HG03354 (cell line): ENCODE measurements around the gene RNF138.
"Not testable (repeated sequence)": the region's sequence is repeated elsewhere in the genome, so short reads cannot be mapped to it uniquely, and the experiment has no call there.

ENCODE experiments used
- ATAC-seq: cut with Tn5 transposase; IDR thresholded peaks from one replicate; pipeline ENCODE4 v1.9.1; 2021; ENCODE audit warnings: mild to moderate bottlenecking; ENCODE audit not compliant: unreplicated experiment, poor library complexity, severe bottlenecking

Gene RNF138

GRCh38 chr18:32095192-32095899, 3.7 kb downstream of the RNF138 start:
- no peak for ATAC-seq

DNA sequence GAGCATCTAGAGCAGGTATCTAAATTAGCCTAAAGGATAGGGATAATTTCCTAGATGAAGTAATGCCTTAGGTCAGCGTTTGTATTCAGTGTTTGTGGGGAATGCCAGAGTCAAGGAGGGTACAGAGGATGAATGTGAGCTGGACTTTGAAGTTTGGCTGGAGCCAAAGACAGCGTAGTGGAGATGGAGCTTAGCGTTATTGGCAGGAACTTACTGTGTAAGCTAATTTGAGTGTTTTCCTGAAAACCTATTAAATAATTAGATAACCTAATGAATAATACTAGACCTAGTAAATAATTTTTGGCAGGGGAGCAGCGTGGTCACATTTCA, 4.2 kb downstream of the RNF138 start:
- no peak for ATAC-seq

DNA sequence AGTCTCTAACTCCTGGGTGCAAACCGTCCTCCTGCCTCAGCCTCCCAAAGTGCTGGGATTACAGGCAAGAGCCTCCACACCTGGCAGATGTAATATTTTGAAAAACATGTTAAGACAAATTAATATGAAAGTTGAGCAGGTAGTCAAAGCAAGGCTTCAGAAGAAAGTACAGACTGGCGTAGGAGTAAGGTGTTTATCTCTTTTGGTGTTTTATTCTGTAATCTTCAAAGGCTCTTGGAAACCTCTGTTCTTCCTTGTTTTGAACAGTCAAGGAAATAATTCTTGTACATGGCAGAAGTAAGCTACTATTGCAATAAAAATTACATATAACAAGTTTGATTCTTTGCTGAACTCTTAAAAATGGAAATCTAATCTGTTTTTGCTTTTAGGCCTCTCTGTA, 5.3 kb downstream of the RNF138 start:
- no peak for ATAC-seq

GRCh38 chr18:32104516-32104915, 12.8 kb downstream of the RNF138 start:
- no peak for ATAC-seq

DNA sequence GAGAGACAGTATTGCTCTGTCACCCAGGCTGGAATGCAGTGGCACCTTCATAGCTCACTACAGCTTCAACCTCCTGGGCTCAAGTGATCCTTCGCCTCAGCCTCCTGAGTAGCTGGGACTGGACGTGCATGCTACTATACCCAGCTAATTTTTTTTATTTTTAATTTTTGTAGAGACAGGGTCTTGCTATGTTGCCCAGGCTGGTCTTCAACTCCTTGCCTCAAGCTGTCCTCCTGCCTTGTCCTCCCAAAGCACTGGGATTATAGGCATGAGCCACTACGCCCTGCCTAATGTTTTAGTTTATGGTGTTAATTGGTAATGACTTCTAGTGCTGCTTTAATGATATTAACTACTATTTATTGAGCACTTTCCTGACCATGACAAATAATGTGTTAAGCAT, 18.3 kb downstream of the RNF138 start:
- ATAC-seq = no peak

DNA sequence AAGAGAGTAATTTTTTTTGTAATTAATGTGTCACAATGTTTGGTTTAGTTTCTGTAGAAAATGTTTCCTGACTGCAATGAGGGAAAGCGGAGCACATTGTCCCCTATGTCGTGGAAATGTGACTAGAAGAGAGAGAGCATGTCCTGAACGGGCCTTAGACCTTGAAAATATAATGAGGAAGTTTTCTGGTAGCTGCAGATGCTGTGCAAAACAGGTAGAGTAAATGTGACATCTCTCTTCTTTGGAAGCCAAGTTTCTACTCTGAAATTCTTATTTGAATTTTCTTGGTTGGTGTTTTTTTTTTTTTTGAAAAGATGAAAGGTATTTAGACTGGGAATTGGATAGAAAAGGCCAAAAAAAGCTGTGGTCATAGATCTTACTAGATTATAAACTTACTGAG, 20.0 kb downstream of the RNF138 start:
- no peak for ATAC-seq

- no peak for ATAC-seq
These were observed 21.2 kb downstream of the RNF138 start for GRCh38 chr18:32112826-32113225.

DNA sequence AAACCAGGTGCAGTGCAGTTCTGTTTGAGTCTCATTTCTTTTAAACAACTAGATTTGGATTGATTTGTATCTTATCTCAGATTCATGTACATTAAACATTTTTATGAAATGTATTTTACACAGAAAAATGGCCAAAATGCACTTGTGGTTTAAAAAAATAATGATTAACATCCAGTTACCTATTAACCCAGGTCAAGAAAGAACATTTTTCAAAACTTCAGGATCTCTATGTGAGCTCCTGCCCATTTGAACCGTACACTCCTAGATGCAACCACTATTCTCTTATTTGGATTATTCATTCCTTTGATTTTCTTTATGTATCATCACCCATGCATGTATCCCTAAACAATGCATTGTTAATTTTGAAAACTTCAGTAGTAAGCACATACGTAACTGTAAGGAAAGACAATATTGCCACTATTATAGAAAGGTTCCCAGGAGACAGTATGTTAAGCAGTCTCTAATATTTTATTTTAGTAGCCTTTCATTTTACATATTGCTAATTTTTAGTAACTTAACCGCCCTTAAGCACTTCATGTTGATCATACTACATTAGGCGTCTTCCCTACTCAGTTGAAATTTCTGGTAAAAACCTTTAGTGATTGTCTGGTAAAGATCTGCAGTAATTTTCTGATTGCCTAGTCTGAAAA, 22.7 kb downstream of the RNF138 start:
- ATAC-seq = peak; percentile 49

- no peak for ATAC-seq
These were observed 30.4 kb downstream of the RNF138 start for GRCh38 chr18:32122039-32122438.

DNA sequence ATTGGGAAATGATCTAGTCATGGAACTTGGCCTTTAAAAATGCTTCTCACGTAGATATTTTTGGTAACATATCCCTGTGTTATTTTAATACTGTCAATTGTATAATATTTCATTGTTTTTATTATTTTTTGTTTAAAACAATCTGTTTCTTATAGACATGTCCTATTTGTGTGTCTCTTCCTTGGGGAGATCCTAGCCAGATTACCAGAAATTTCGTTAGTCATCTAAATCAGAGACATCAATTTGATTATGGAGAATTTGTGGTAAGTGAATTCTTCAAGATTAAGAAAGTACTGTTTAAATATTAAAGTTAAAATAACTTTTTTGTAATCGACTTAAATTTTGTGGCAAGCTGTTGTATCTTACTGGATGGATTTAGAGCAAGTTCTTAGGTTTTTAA, 34.9 kb downstream of the RNF138 start:
- no peak for ATAC-seq

- ATAC-seq = no peak
These were observed 44.0 kb downstream of the RNF138 start for GRCh38 chr18:32135625-32136024.

GRCh38 chr18:32138332-32138982, 46.8 kb downstream of the RNF138 start:
- no peak for ATAC-seq

GRCh38 chr18:32139835-32140283, 48.2 kb downstream of the RNF138 start:
- no peak for ATAC-seq

DNA sequence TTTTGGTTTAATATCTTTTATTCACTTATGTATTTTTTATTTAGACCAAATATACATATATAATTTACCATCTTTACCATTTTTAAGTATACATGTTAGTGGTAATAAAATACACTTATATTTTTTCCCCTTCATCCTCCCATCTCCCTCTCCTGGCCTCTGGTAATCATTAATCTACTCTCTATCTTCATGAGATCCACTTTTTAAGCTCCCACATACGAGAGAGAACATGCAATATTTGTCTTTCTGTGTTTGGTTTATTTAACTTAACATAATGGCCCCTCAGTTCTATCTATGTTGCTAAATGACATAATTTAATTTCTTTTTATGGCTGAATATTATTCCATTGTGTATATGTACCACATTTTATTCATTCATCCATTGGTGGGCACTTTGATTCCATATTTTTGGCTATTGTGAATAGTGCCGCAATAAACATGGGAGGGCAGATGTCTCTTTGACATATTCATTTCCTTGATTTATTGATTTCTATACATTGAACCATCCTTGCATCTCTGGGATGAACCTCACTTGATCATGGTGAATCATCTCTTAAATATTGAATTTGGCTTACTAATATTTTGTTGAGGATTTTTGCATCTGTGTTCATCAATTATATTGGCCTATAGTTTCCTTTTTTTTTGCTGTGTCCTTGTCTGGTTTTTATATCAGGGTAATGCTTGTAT, 56.7 kb downstream of the RNF138 start:
- no peak for ATAC-seq

DNA sequence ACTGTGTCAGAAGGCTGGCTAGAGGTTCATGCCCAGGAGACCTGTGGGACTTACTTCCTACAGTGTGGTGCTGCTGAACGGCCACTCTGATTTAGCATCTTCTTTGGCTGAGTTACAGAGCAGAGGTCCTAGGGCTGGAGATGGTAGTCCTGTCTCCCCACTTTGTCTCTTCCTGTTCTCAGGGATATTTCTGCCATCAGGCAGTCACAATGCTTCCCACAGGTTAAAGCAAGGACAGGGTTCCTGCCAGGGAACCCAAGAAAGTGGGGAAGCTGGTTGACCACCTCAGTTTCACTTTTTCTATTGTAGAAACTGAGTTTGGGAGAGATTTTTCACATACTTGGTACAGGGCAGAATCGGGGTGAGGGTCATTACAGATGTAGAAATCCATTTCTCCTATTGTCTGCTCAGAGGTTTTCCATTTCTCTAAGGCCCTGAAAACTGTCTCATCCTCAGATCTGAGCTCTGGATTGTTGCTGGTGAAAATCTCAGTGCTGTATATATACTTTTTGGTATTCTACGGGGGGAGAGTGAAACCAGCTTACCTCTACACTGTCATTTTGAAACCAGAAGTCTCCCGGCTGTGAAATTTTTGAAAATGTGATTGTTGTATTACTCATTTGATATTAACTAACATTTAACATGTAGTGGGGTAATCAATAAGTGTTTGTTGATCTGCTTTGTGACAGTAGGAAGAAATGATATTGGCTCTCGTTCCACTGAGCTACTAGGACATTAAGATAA, 61.2 kb downstream of the RNF138 start:
- peak; percentile 96 for ATAC-seq

- ATAC-seq = no peak
These were observed 65.2 kb downstream of the RNF138 start for GRCh38 chr18:32156855-32157254.

GRCh38 chr18:32157580-32157979, 65.9 kb downstream of the RNF138 start:
- no peak for ATAC-seq

DNA sequence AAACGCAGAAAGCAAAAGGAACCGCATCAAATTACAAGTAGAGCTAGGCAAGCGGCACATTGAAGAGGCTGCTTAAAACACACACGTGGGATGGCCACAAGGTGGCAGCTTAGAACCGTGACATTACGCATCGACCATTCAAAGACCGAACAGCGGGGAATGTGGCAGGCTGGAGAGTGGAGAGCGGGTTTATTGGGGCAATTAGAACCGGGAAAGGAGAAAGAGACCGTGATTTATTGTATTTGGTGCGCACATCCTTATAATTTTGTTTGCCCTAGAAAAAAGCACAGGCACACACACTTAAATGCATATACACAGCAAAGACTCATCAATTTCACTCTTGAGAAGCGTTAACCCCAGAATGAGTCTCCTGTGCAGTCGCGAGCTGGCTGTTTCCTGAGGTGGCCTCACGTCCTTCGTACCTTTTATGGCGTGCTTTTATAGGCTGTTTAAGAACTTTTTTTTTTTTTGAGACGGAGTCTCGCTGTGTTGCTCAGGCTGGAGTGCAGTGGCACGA, 66.5 kb downstream of the RNF138 start:
- ATAC-seq = peak; percentile 90

DNA sequence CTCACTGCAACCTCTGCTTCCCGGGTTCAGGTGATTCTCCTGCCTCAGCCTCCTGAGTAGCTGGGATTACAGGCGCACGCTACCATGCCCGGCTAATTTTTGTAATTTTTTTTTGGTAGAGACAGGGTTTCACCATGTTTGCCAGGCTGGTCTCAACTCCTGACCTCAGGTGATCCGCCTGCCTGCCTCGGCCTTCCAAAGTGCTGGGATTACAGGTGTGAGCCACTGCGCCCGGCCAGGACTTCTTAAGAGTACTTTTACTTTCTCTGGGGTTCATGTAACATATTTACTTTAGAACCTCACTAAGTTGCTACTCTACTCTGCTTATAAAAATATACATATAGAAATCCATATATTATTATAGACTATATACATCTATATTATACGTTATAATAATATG, 67.0 kb downstream of the RNF138 start:
- ATAC-seq = not testable (repeated sequence)

DNA sequence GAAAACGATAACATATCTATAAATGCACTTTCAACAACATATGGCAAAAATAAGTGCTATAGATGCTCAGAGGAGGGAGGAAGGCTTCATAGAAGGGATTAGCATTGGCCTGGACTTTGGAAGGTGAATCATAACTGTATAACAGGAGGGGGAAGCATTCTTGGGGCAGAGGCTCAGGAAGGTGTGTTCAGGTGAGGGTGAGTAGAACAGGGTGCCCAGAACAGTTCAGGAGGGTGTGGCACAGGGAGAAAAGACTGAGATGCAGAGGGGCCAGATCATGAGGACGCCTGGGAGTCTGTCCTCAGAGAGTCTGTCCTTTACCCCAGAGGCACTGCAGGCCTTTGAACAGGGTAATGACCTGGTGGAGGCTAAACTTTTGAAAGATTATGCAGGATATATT, 68.9 kb downstream of the RNF138 start:
- ATAC-seq = no peak
